ENCODE data around the gene PLK1. TPM values are rescaled to one million over a fixed set of nuclear protein-coding genes. Genes with fewer than 3 reads are reported as not detected.

Gene PLK1
- total and polyA plus RNA-seq, 2 of the 4 experiments (the other 2 are of a cell fraction): 19.4 to 59.0 TPM

DNA sequence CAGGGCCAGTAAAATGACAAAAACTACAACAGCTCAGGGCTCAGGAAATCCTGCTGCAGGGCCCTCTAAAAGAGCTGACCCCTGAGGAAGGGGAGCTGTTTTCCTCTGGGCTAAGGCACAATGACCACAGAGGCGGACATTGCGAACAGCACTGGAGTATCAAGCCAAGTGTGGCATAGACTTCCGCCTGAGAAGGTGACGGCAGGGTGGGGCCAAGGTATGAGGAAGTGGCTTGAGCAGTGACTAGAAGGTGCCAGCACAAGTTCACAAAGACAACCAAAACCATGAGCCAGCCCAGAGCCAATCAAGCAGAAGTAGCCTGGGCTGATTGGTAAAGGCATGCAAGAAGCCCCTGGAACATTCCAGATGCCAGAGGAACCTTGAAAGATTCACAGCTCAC lies 20.4 kb downstream of the PLK1 start:
- Histone ChIP-seq H4K5ac (ENCODE audit: low read depth, low read length) (no peak overlapping the region), H3K27me3 (ENCODE audit: control insufficient read depth, insufficient read depth, low read length) (no peaks in the 10 kb centered on the region; the same call in 1 of the 2 replicates), H3K36me3 (ENCODE audit: control insufficient read depth, insufficient read depth, low read length) (no peaks in the 10 kb centered on the region), H2BK5ac (ENCODE audit: low read depth, low read length, poor library complexity, severe bottlenecking) (no peak overlapping the region), H2BK120ac (ENCODE audit: low read depth, low read length) (no peak overlapping the region), H4K20me1 (ENCODE audit: insufficient read depth, low read length) (no peaks in the 10 kb centered on the region), H4K8ac (ENCODE audit: low read depth in 2 of 2, low read length in 2 of 2) (no peak overlapping the region), H3K4me3 (ENCODE audit: insufficient read depth, low read depth, low read length) (no peak overlapping the region), H2AK9ac (replicated peaks; ENCODE audit: low read depth, low read length, poor library complexity) (no peak overlapping the region), H4K91ac (ENCODE audit: insufficient read depth, low read depth, low read length) (no peak overlapping the region), H3K79me1 (ENCODE audit: low read depth in 1 of 2, low read length in 2 of 2) (no peaks in the 10 kb centered on the region), H2AK5ac (ENCODE audit: low read depth, low read length) (no peak overlapping the region), H2AFZ (replicated peaks; ENCODE audit: low read length, poor library complexity) (no peak overlapping the region), H3K27ac (ENCODE audit: insufficient read depth, low read length) (no peak overlapping the region), H3K14ac (replicated peaks; ENCODE audit: low read depth, low read length) (no peak overlapping the region), H3K4ac (ENCODE audit: low read depth, low read length) (no peak overlapping the region), H3K18ac (ENCODE audit: low read depth, low read length) (no peak overlapping the region), H3K23ac (ENCODE audit: low read depth, low read length) (no peak overlapping the region), H3K56ac (ENCODE audit: extremely low read depth, insufficient read depth, low read length) (no peak overlapping the region), H3K9ac (ENCODE audit: low read depth, low read length) (no peak overlapping the region), H2BK20ac (ENCODE audit: low read depth, low read length) (no peak overlapping the region), H3K9me3 (ENCODE audit: control insufficient read depth, insufficient read depth, low read length) (0 out of 2 replicates have a peak, but pooled peaks cover 2% of the 10 kb centered on the region), H3K4me2 (ENCODE audit: low read depth, low read length) (no peak overlapping the region), H3K4me1 (ENCODE audit: control insufficient read depth, insufficient read depth, low read length) (peaks cover 8% of the 10 kb centered on the region), H3K9me1 (ENCODE audit: insufficient read depth, low read length) (no peaks in the 10 kb centered on the region; the same call in 1 of the 2 replicates), H2BK15ac (ENCODE audit: low read depth, low read length) (no peak overlapping the region)
- dilution Hi-C loops (cut with HindIII; ENCODE audit: low sequenced_read_pairs, unreplicated experiment) (no loop called here), intact Hi-C loops (cut with micrococcal nuclease) (no loop called here), in situ Hi-C loops (cut with MboI; ENCODE audit: low sequenced_read_pairs) (loop anchor here (25.0 kb wide), 1 partner anchor 813 kb away; no protein-coding TSS in a partner anchor)
- no TSS peak for BruUV-seq (replicated peaks)
- TF ChIP-seq CEBPB (IDR thresholded peaks at IDR 0.05; ENCODE audit: low read depth, low read length): no peak
- TF ChIP-seq NFE2L2 (IDR thresholded peaks at IDR 0.05; ENCODE audit: low read depth, low read length): no peak
- no peak for TF ChIP-seq RFX5 (IDR thresholded peaks at IDR 0.05; ENCODE audit: low read depth, low read length)
- no peak for TF ChIP-seq MAFK (IDR thresholded peaks at IDR 0.05; ENCODE audit: low read depth, low read length)
- no peak for TF ChIP-seq MXI1 (IDR thresholded peaks at IDR 0.05; ENCODE audit: borderline replicate concordance, low read depth, low read length)
- TF ChIP-seq POLR2A (IDR thresholded peaks at IDR 0.05; ENCODE audit: low read depth, low read length): no peak
- no peak for TF ChIP-seq CHD1 (IDR thresholded peaks at IDR 0.05; ENCODE audit: low read depth, low read length)
- no peak for TF ChIP-seq FOS (IDR thresholded peaks at IDR 0.05; ENCODE audit: low read depth, low read length)
- no peak for TF ChIP-seq RAD21 (IDR thresholded peaks at IDR 0.05; ENCODE audit: low read length)
- TF ChIP-seq, protein P1, sequence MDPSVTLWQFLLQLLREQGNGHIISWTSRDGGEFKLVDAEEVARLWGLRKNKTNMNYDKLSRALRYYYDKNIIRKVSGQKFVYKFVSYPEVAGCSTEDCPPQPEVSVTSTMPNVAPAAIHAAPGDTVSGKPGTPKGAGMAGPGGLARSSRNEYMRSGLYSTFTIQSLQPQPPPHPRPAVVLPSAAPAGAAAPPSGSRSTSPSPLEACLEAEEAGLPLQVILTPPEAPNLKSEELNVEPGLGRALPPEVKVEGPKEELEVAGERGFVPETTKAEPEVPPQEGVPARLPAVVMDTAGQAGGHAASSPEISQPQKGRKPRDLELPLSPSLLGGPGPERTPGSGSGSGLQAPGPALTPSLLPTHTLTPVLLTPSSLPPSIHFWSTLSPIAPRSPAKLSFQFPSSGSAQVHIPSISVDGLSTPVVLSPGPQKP (IDR thresholded peaks at IDR 0.05; ENCODE audit: borderline replicate concordance, low read depth, low read length): no peak
- CTCF ChIA-PET: interaction anchor here (1.3 kb wide), 1 partner anchor 29 kb away, joined by 4 read pairs; no protein-coding TSS in a partner anchor
- DNase-seq (no peak), ATAC-seq (ENCODE audit: low read depth) (no peak)
- POLR2A ChIA-PET (ENCODE audit: unreplicated experiment): no interaction called here
- WGBS, 2 experiments (ENCODE audit: extremely low coverage in 2 of 2, insufficient read length in 1 of 2): no CpG with 5 or more reads among the region's 4 CpGs

Measured in IMR-90 (cell line).